ENCODE data around the gene GNG12. TPM values are rescaled to one million over a fixed set of nuclear protein-coding genes. Genes with fewer than 3 reads are reported as not detected.
A peak's percentile ranks its signal among the peaks of the same experiment; 100 is the strongest.

GNG12 gene
- total RNA-seq (89.3 TPM), polyA plus RNA-seq (ENCODE audit: insufficient read depth, low read depth, low replicate concordance) (46.1 TPM)
- long read RNA-seq, donor 1, full-length matches to known transcripts = 14 of 19 reads
- long read RNA-seq, donor 1, partial matches to known transcripts = 5 of 19 reads
- long read RNA-seq, donor 1, other reads (novel, unspliced or antisense) = 0 of 19 reads
- long read RNA-seq, donor 2, full-length matches to known transcripts = 20 of 20 reads
- long read RNA-seq, donor 2, partial matches to known transcripts = 0 of 20 reads
- long read RNA-seq, donor 2, other reads (novel, unspliced or antisense) = 0 of 20 reads
- long read RNA-seq, donor 3, full-length matches to known transcripts = 28 of 28 reads
- long read RNA-seq, donor 3, partial matches to known transcripts = 0 of 28 reads
- long read RNA-seq, donor 3, other reads (novel, unspliced or antisense) = 0 of 28 reads
- long read RNA-seq, donor 4, full-length matches to known transcripts = 23 of 23 reads
- long read RNA-seq, donor 4, partial matches to known transcripts = 0 of 23 reads
- long read RNA-seq, donor 4, other reads (novel, unspliced or antisense) = 0 of 23 reads
- long read RNA-seq, donor 5, full-length matches to known transcripts = 4 of 4 reads
- long read RNA-seq, donor 5, partial matches to known transcripts = 0 of 4 reads
- long read RNA-seq, donor 5, other reads (novel, unspliced or antisense) = 0 of 4 reads
- long read RNA-seq, donor 6, full-length matches to known transcripts = 55 of 55 reads
- long read RNA-seq, donor 6, partial matches to known transcripts = 0 of 55 reads
- long read RNA-seq, donor 6, other reads (novel, unspliced or antisense) = 0 of 55 reads
- long read RNA-seq, donor 7, full-length matches to known transcripts = 90 of 120 reads
- long read RNA-seq, donor 7, partial matches to known transcripts = 1 of 120 reads
- long read RNA-seq, donor 7, other reads (novel, unspliced or antisense) = 29 of 120 reads
- long read RNA-seq, donor 8, full-length matches to known transcripts = 27 of 27 reads
- long read RNA-seq, donor 8, partial matches to known transcripts = 0 of 27 reads
- long read RNA-seq, donor 8, other reads (novel, unspliced or antisense) = 0 of 27 reads
- long read RNA-seq, donor 9, full-length matches to known transcripts = 5 of 5 reads
- long read RNA-seq, donor 9, partial matches to known transcripts = 0 of 5 reads
- long read RNA-seq, donor 9, other reads (novel, unspliced or antisense) = 0 of 5 reads
- long read RNA-seq, donor 10, full-length matches to known transcripts = 26 of 26 reads
- long read RNA-seq, donor 10, partial matches to known transcripts = 0 of 26 reads
- long read RNA-seq, donor 10, other reads (novel, unspliced or antisense) = 0 of 26 reads

- Histone ChIP-seq H3K36me3 (ENCODE audit: control insufficient read depth in 2 of 3, insufficient read depth in 3 of 3, low read length in 3 of 3) (peaks cover 0 to under 1% (median 0%) of the 10 kb centered on the region in 3 donors), H3K4me3 (ENCODE audit: low read length in 3 of 3) (peak within 1 kb of the TSS; percentile 89 to 92 (median 92)), H3K9me3 (ENCODE audit: control insufficient read depth in 2 of 3, insufficient read depth in 1 of 3, low read length in 3 of 3) (no peaks in the 10 kb centered on the region), H3K27ac (ENCODE audit: low read depth in 2 of 2, low read length in 2 of 2) (peak within 1 kb of the TSS; percentile 90 to 92), H3K27me3 (ENCODE audit: control insufficient read depth, insufficient read depth, low read length) (no peaks in the 10 kb centered on the region), H3K4me1 (ENCODE audit: control insufficient read depth in 2 of 3, insufficient read depth in 2 of 3, low read depth in 1 of 3, low read length in 3 of 3) (peaks cover 3 to 11% (median 4%) of the 10 kb centered on the region in 3 donors), H3K9ac (ENCODE audit: low read length in 3 of 3) (peak within 1 kb of the TSS; percentile 63 to 89 (median 81))
- intact Hi-C loops (cut with DNase I) = loop anchor here (10.0 kb wide), 1 partner anchor 58 kb away; no protein-coding TSS in a partner anchor
- DNase-seq (peak; percentile 79 to 92 (median 87)), FAIRE-seq (no peak)
- TF ChIP-seq CTCF (IDR thresholded peaks at IDR 0.05; ENCODE audit: borderline replicate concordance, extremely low read depth, insufficient read depth) = no peak
Observed at GRCh38 chr1:67832737-67833601, at the start of gene GNG12. Gene GNG12, minus strand, starts transcription at chr1:67833467. Its CDS starts 125,781 bp downstream, at chr1:67707686.

- no peak for FAIRE-seq
- intact Hi-C loops (cut with DNase I) = no loop called here
Observed at GRCh38 chr1:67882196-67882958, 49.1 kb upstream of the GNG12 start.

More at GRCh38 chr1:67882196-67882958, 49.1 kb upstream of the GNG12 start:
- H3K27ac ChIP-seq (ENCODE audit: low read depth in 2 of 2, low read length in 2 of 2) = no peak overlapping the region
- no peak for TF ChIP-seq CTCF (IDR thresholded peaks at IDR 0.05; ENCODE audit: borderline replicate concordance, extremely low read depth, insufficient read depth)
- H3K4me3 ChIP-seq (ENCODE audit: low read length in 3 of 3) = no peak overlapping the region
- no peak for DNase-seq
- no peak overlapping the region for H3K9ac ChIP-seq (ENCODE audit: low read length in 3 of 3)
- H3K9me3 ChIP-seq (ENCODE audit: control insufficient read depth in 2 of 3, insufficient read depth in 1 of 3, low read length in 3 of 3) = no peaks in the 10 kb centered on the region
- no peaks in the 10 kb centered on the region for H3K4me1 ChIP-seq (ENCODE audit: control insufficient read depth in 2 of 3, insufficient read depth in 2 of 3, low read depth in 1 of 3, low read length in 3 of 3)
- H3K36me3 ChIP-seq (ENCODE audit: control insufficient read depth in 2 of 3, insufficient read depth in 3 of 3, low read length in 3 of 3) = no peaks in the 10 kb centered on the region
- no peaks in the 10 kb centered on the region for H3K27me3 ChIP-seq (ENCODE audit: control insufficient read depth, insufficient read depth, low read length)
